SU-DHL-6 (cell line): ENCODE data around the gene BPIFB2.

Experiments
- H2AFZ ChIP-seq: fragments of 200-600 bp; sonication (generic); 2 replicates; pipeline ENCODE4 v1.6.1; 2014; ENCODE audit warnings: low read depth, mild to moderate bottlenecking, moderate library complexity, mixed read lengths, antibody characterized with exemption, low read length; ENCODE audit not compliant: severe bottlenecking
- H3F3A ChIP-seq: fragments of 200-600 bp; shearing (Covaris generic); 2 replicates; pipeline ENCODE4 v1.6.0; 2016; ENCODE audit warnings: antibody characterized with exemption, mild to moderate bottlenecking; ENCODE audit not compliant: insufficient read depth
- H3K27ac ChIP-seq: fragments of 200-600 bp; sonication (generic); 2 replicates; pipeline ENCODE4 v1.5.1; 2016; ENCODE audit warnings: low read depth, mild to moderate bottlenecking, low read length, moderate library complexity, mixed read lengths
- H3K27me3 ChIP-seq: fragments of 200-600 bp; sonication (generic), shearing (Covaris generic); 2 replicates; pipeline ENCODE4 v1.6.0; 2014; ENCODE audit warnings: mild to moderate bottlenecking, low read length
- H3K36me3 ChIP-seq: fragments of 200-600 bp; sonication (generic); 2 replicates; pipeline ENCODE4 v1.6.1; 2014; ENCODE audit warnings: mild to moderate bottlenecking, low read length, mixed read lengths
- H3K4me2 ChIP-seq: fragments of 300-600, 200-600 bp; shearing (Covaris generic), sonication (generic); 2 replicates; pipeline ENCODE4 v1.6.0; 2014; ENCODE audit warnings: low read length, low read depth, mild to moderate bottlenecking; ENCODE audit not compliant: poor library complexity, severe bottlenecking
- H3K4me3 ChIP-seq: fragments of 200-600 bp; sonication (generic); 2 replicates; pipeline ENCODE4 v1.5.1; 2014; ENCODE audit warnings: antibody characterized with exemption, low read length, mild to moderate bottlenecking, mixed read lengths; ENCODE audit not compliant: insufficient read depth, poor library complexity, severe bottlenecking
- H3K79me2 ChIP-seq: fragments of 200-600 bp; sonication (generic); 2 replicates; pipeline ENCODE4 v1.6.1; 2014; ENCODE audit warnings: mild to moderate bottlenecking, low read length, moderate library complexity; ENCODE audit not compliant: insufficient read depth
- H3K9ac ChIP-seq: fragments of 200-600 bp; sonication (generic); 2 replicates; pipeline ENCODE4 v1.7.0; 2014; ENCODE audit warnings: mild to moderate bottlenecking, low read length
- H3K9me2 ChIP-seq: fragments of 200-600 bp; sonication (generic); replicated peaks from 2 replicates; pipeline ENCODE4 v1.6.1; 2014; ENCODE audit warnings: low read length; ENCODE audit not compliant: insufficient read depth
- H3K9me3 ChIP-seq: fragments of 200-600 bp; sonication (generic); 2 replicates; pipeline ENCODE4 v1.6.1; 2014; ENCODE audit warnings: low read length, mixed read lengths; ENCODE audit not compliant: insufficient read depth
- H4K20me1 ChIP-seq: fragments of 200-600 bp; sonication (generic); 2 replicates; pipeline ENCODE4 v1.6.1; 2014; ENCODE audit warnings: low read depth, mild to moderate bottlenecking, antibody characterized with exemption, low read length, moderate library complexity, mixed read lengths
- EZH2phosphoT487 ChIP-seq: fragments of 200-600 bp; sonication (generic), shearing (Covaris generic); conservative IDR thresholded peaks from 2 replicates; pipeline ENCODE4 v1.6.1; 2018; ENCODE audit warnings: mild to moderate bottlenecking, antibody characterized with exemption, low read length, moderate library complexity, mixed read lengths
- TF ChIP-seq, protein P1 (sequence below): fragments of 200-600 bp; sonication (generic); IDR thresholded peaks from one replicate; pipeline ENCODE4 v1.5.1; 2017; ENCODE audit warnings: antibody characterized with exemption, mild to moderate bottlenecking, low read length, moderate library complexity; ENCODE audit not compliant: insufficient read depth, poor library complexity, severe bottlenecking

The BPIFB2 gene

GRCh38 chr20:33027769-33028751, 20.6 kb downstream of the BPIFB2 start:
- no peak overlapping the region for H2AFZ ChIP-seq
- H3K4me3 ChIP-seq, result no peak overlapping the region
- no peaks in the 10 kb centered on the region for H3K9me3 ChIP-seq
- H3K9me2 ChIP-seq, result no peaks in the 10 kb centered on the region
- no peak for TF ChIP-seq EZH2phosphoT487
- TF ChIP-seq, protein P1, sequence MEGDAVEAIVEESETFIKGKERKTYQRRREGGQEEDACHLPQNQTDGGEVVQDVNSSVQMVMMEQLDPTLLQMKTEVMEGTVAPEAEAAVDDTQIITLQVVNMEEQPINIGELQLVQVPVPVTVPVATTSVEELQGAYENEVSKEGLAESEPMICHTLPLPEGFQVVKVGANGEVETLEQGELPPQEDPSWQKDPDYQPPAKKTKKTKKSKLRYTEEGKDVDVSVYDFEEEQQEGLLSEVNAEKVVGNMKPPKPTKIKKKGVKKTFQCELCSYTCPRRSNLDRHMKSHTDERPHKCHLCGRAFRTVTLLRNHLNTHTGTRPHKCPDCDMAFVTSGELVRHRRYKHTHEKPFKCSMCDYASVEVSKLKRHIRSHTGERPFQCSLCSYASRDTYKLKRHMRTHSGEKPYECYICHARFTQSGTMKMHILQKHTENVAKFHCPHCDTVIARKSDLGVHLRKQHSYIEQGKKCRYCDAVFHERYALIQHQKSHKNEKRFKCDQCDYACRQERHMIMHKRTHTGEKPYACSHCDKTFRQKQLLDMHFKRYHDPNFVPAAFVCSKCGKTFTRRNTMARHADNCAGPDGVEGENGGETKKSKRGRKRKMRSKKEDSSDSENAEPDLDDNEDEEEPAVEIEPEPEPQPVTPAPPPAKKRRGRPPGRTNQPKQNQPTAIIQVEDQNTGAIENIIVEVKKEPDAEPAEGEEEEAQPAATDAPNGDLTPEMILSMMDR, result no peak
- H3K9ac ChIP-seq, result no peak overlapping the region
- H3K36me3 ChIP-seq, result no peaks in the 10 kb centered on the region
- H3K27me3 ChIP-seq, result no peaks in the 10 kb centered on the region
- H3F3A ChIP-seq, result no peaks in the 10 kb centered on the region
- H3K27ac ChIP-seq, result no peak overlapping the region
- H3K79me2 ChIP-seq, result no peaks in the 10 kb centered on the region
- no peak overlapping the region for H3K4me2 ChIP-seq
- no peaks in the 10 kb centered on the region for H4K20me1 ChIP-seq

- no peak overlapping the region for H2AFZ ChIP-seq
- no peaks in the 10 kb centered on the region for H3K79me2 ChIP-seq
- no peaks in the 10 kb centered on the region for H3K9me3 ChIP-seq
- H3K4me3 ChIP-seq, result no peak overlapping the region
- H3K36me3 ChIP-seq, result no peaks in the 10 kb centered on the region
- H3F3A ChIP-seq, result no peaks in the 10 kb centered on the region
- no peaks in the 10 kb centered on the region for H3K27me3 ChIP-seq
- H4K20me1 ChIP-seq, result no peaks in the 10 kb centered on the region
- TF ChIP-seq, protein P1, result no peak
- no peak for TF ChIP-seq EZH2phosphoT487
- H3K9ac ChIP-seq, result no peak overlapping the region
- H3K9me2 ChIP-seq, result no peaks in the 10 kb centered on the region
- H3K27ac ChIP-seq, result no peak overlapping the region
- H3K4me2 ChIP-seq, result no peak overlapping the region
Measured at GRCh38 chr20:33028875-33029274, 21.4 kb downstream of the BPIFB2 start.

DNA sequence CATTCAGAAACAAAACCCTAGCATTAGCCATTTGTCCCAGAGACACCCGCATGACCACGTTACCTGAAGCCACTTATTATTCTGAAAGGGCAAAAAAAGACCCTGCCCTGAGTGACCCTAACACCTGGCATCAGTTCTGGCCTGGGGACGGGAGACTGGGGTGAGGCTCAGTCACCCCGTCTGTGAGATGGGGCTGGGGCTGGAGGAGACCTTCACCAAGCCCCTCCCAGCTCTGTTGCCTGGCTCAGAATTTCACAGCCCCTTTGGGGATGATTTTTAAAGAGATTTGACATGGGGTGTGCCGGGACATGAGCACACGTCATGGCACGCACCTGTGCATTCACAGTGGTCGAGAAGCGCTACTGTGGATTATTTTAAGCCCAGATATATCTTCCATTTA, 22.6 kb downstream of the BPIFB2 start:
- H3K4me3 ChIP-seq, result no peak overlapping the region
- H3K9ac ChIP-seq, result no peak overlapping the region
- H3K36me3 ChIP-seq, result no peaks in the 10 kb centered on the region
- no peaks in the 10 kb centered on the region for H3K79me2 ChIP-seq
- H2AFZ ChIP-seq, result no peak overlapping the region
- no peaks in the 10 kb centered on the region for H3F3A ChIP-seq
- no peaks in the 10 kb centered on the region for H3K9me3 ChIP-seq
- no peak overlapping the region for H3K27ac ChIP-seq
- no peaks in the 10 kb centered on the region for H3K27me3 ChIP-seq
- TF ChIP-seq EZH2phosphoT487, result no peak
- TF ChIP-seq, protein P1, result no peak
- H3K4me2 ChIP-seq, result no peak overlapping the region
- H3K9me2 ChIP-seq, result no peaks in the 10 kb centered on the region
- H4K20me1 ChIP-seq, result no peaks in the 10 kb centered on the region
